Measurements from ENCODE around the gene PDK4. TPM values are rescaled to one million over a fixed set of nuclear protein-coding genes. Genes with fewer than 3 reads are reported as not detected.

Gene PDK4
- total and polyA plus RNA-seq, 9 of the 15 experiments (the other 6 are each of a cell fraction or from before 2014, with no cell fraction given): 0.03 to 0.24 (median 0.08) TPM; not detected in 2

DNA sequence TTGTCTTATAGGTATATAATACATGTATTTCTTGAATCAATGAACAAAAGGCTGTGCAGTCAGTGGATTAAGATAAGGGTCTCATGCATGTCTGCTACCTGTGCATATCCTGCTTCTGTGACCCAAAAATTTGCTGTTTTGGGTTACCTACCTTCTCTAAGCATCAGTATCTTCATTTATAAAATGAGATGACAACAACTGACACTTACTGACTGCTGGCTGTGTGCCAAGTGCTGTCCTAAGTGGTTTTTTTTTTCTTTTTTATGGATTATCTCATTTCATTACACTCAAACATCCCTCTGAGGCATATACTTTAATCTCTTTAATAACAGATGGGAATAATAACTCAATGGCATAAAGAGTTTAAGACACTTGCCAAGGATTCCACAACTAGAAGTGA, 2.1 kb downstream of the PDK4 start:
- in situ Hi-C loops (cut with MboI): no loop called here
- no peaks in the 10 kb centered on the region for H3K9me1 ChIP-seq (ENCODE audit: control insufficient read depth, insufficient read depth, low read length)
- no peak for TF ChIP-seq KAT7 (CRISPR knock-in tag; IDR thresholded peaks at IDR 0.05; ENCODE audit: borderline replicate concordance)
- TF ChIP-seq TARDBP (IDR thresholded peaks at IDR 0.05): no peak
- TF ChIP-seq FOS (IDR thresholded peaks at IDR 0.05; ENCODE audit: extremely low read depth, insufficient read length): no peak
- peak; percentile 41; the same call in 1 of the 2 replicates for TF ChIP-seq NFIX (CRISPR knock-in tag; IDR thresholded peaks at IDR 0.05; ENCODE audit: low read depth)
- peak; percentile 93 for TF ChIP-seq NFIC (IDR thresholded peaks at IDR 0.05)
- no peak overlapping the region for H2AFZ ChIP-seq (ENCODE audit: low read depth, low read length)
- H3K36me3 ChIP-seq (ENCODE audit: control insufficient read depth, insufficient read depth, low read length): no peaks in the 10 kb centered on the region
- H3K9me3 ChIP-seq (replicated peaks; ENCODE audit: control insufficient read depth, insufficient read depth, low read depth, low read length): no peaks in the 10 kb centered on the region
- FAIRE-seq (no peak), DNase-seq (ENCODE audit: extremely low read depth in 1 of 4, low spot score in 3 of 4) (no peak), ATAC-seq (no peak)
- BruUV-seq (replicated peaks): no TSS peak
- H3K79me2 ChIP-seq (ENCODE audit: control insufficient read depth, insufficient read depth, low read length): no peaks in the 10 kb centered on the region
- H4K20me1 ChIP-seq (replicated peaks; ENCODE audit: control insufficient read depth, insufficient read depth, low read length): no peaks in the 10 kb centered on the region
- no peak overlapping the region for H3K27ac ChIP-seq (ENCODE audit: extremely low read depth, low read depth, low read length)
- H3K4me3 ChIP-seq: no peak overlapping the region
- H3K4me1 ChIP-seq (replicated peaks in 1 of 2; ENCODE audit: control insufficient read depth in 2 of 2, insufficient read depth in 2 of 2, low read length in 2 of 2): peaks cover 0 to 9% of the 10 kb centered on the region in 2 experiments; a peak in 3 of 5 replicates
- intact Hi-C loops (cut with micrococcal nuclease): no loop called here
- POLR2A ChIA-PET: no interaction called here
- H3K27me3 ChIP-seq (ENCODE audit: control insufficient read depth in 2 of 2, insufficient read depth in 2 of 2, low read length in 2 of 2): peaks cover 15 to 16% of the 10 kb centered on the region in 2 experiments
- H3K4me2 ChIP-seq (ENCODE audit: insufficient read depth, low read length): no peak overlapping the region
- CTCF ChIA-PET (ENCODE audit: low intra/inter-chr PET ratio): no interaction called here
- no peak overlapping the region for H3K9ac ChIP-seq (ENCODE audit: insufficient read depth in 1 of 2, low read depth in 2 of 2, low read length in 2 of 2)

GRCh38 chr7:95593343-95593742, 3.0 kb downstream of the PDK4 start:
- H3K27me3 ChIP-seq (ENCODE audit: control insufficient read depth in 2 of 2, insufficient read depth in 2 of 2, low read length in 2 of 2): peaks cover 15 to 16% of the 10 kb centered on the region in 2 experiments
- no peaks in the 10 kb centered on the region for H4K20me1 ChIP-seq (replicated peaks; ENCODE audit: control insufficient read depth, insufficient read depth, low read length)
- H3K4me1 ChIP-seq (replicated peaks in 1 of 2; ENCODE audit: control insufficient read depth in 2 of 2, insufficient read depth in 2 of 2, low read length in 2 of 2): peaks cover 0 to 9% of the 10 kb centered on the region in 2 experiments; a peak in 3 of 5 replicates
- H3K36me3 ChIP-seq (ENCODE audit: control insufficient read depth, insufficient read depth, low read length): no peaks in the 10 kb centered on the region
- intact Hi-C loops (cut with micrococcal nuclease) (no loop called here), in situ Hi-C loops (cut with MboI) (no loop called here)
- H3K9ac ChIP-seq (ENCODE audit: insufficient read depth in 1 of 2, low read depth in 2 of 2, low read length in 2 of 2): no peak overlapping the region
- no TSS peak for BruUV-seq (replicated peaks)
- ChIA-PET CTCF (ENCODE audit: low intra/inter-chr PET ratio) (no interaction called here), POLR2A (no interaction called here)
- FAIRE-seq (no peak), DNase-seq (ENCODE audit: extremely low read depth in 1 of 4, low spot score in 3 of 4) (no peak), ATAC-seq (no peak)
- H3K4me3 ChIP-seq: no peak overlapping the region
- H3K79me2 ChIP-seq (ENCODE audit: control insufficient read depth, insufficient read depth, low read length): no peaks in the 10 kb centered on the region
- WGBS (ENCODE audit: insufficient coverage, low coverage, missing lambda C conversion rate): 0% methylated on average over 2 of the region's 2 CpGs
- no peaks in the 10 kb centered on the region for H3K9me3 ChIP-seq (replicated peaks; ENCODE audit: control insufficient read depth, insufficient read depth, low read depth, low read length)
- H3K27ac ChIP-seq (ENCODE audit: extremely low read depth, low read depth, low read length): no peak overlapping the region
- H3K4me2 ChIP-seq (ENCODE audit: insufficient read depth, low read length): no peak overlapping the region
- no peak overlapping the region for H2AFZ ChIP-seq (ENCODE audit: low read depth, low read length)
- no peaks in the 10 kb centered on the region for H3K9me1 ChIP-seq (ENCODE audit: control insufficient read depth, insufficient read depth, low read length)
- no peak for TF ChIP-seq ZKSCAN3 (CRISPR knock-in tag; IDR thresholded peaks at IDR 0.05)
- no peak for TF ChIP-seq ZNF121 (CRISPR knock-in tag; conservative IDR thresholded peaks at IDR 0.05)
- TF ChIP-seq ZNF184 (CRISPR knock-in tag; IDR thresholded peaks at IDR 0.05): no peak

Data from K562 (cell line).